Ascending aorta (tissue), 2 donors: ENCODE measurements around the gene NGFR. TPM values are rescaled to one million over a fixed set of nuclear protein-coding genes. Genes with fewer than 3 reads are reported as not detected.
A peak's percentile ranks its signal among the peaks of the same experiment; 100 is the strongest.

Experiments used
- DNase-seq, 2 donors: peaks; one replicate each; pipeline ENCODE4 v3.0.0-alpha.2; 2019; ENCODE audit warnings: low spot score in 2 of 2
- H3K27ac ChIP-seq, 2 donors: fragments of 200-600 bp; sonication (generic); one replicate each; pipeline ENCODE4 v1.5.1; 2016 to 2017; ENCODE audit warnings: mild to moderate bottlenecking in 1 of 2
- H3K27me3 ChIP-seq: fragments of 200-600 bp; sonication (generic); one replicate; pipeline ENCODE4 v1.5.1; 2017
- H3K36me3 ChIP-seq, 2 donors: fragments of 200-600 bp; sonication (generic); one replicate each; pipeline ENCODE4 v1.5.1; 2016
- H3K4me1 ChIP-seq, 2 donors: fragments of 200-600 bp; sonication (generic); one replicate each; pipeline ENCODE4 v1.5.1; 2016 to 2017; ENCODE audit warnings: mild to moderate bottlenecking in 1 of 2
- H3K4me3 ChIP-seq, 2 donors: fragments of 200-600 bp; sonication (generic); one replicate each; pipeline ENCODE4 v1.5.1; 2016 to 2017; ENCODE audit warnings: mild to moderate bottlenecking in 1 of 2
- H3K9me3 ChIP-seq, 2 donors: fragments of 200-600 bp; sonication (generic); one replicate each; pipeline ENCODE4 v1.5.1; 2016
- CTCF ChIP-seq, 3 experiments: fragments of 200-600 bp in 2 of 3; fragments of 450-650 bp in 1 of 3; sonication (generic) in 2 of 3; IDR thresholded peaks; one replicate each; pipeline ENCODE4 v1.5.1; 2016 to 2019; ENCODE audit warnings: antibody characterized with exemption in 3 of 3, mild to moderate bottlenecking in 1 of 3, moderate library complexity in 1 of 3
- intact Hi-C: fragments of 100-400 bp; cut with DNase I; formaldehyde crosslinking; loops from one replicate; pipeline ENCODE4 v1.15.1; 2023
- total RNA-seq: library from RNA; depleted of rRNA; stranded (reverse); fragments of >200 nt; gene quantifications from one replicate; pipeline ENCODE4 v1.1.0, GENCODE V29; 2016

The NGFR gene
- total RNA-seq, 1 donor from 2014 or later = 53.0 TPM

GRCh38 chr17:49523706-49524472 lies 28.8 kb downstream of the NGFR start:
- Histone ChIP-seq H3K4me3 (no peak overlapping the region), H3K4me1 (no peaks in the 10 kb centered on the region), H3K36me3 (no peaks in the 10 kb centered on the region), H3K27me3 (no peaks in the 10 kb centered on the region), H3K27ac (no peak overlapping the region), H3K9me3 (no peaks in the 10 kb centered on the region)
- peak in 1 of 2 donors; percentile 59 for DNase-seq
- no peak for TF ChIP-seq CTCF (IDR thresholded peaks at IDR 0.05)
- intact Hi-C loops = no loop called here

GRCh38 chr17:49524473-49525359 lies 29.6 kb downstream of the NGFR start:
- Histone ChIP-seq H3K36me3 (no peaks in the 10 kb centered on the region), H3K4me1 (no peaks in the 10 kb centered on the region), H3K27ac (no peak overlapping the region), H3K27me3 (no peaks in the 10 kb centered on the region), H3K4me3 (no peak overlapping the region), H3K9me3 (no peaks in the 10 kb centered on the region)
- peak in 1 of 2 donors; percentile 53 for DNase-seq
- intact Hi-C loops = no loop called here
- no peak for TF ChIP-seq CTCF (IDR thresholded peaks at IDR 0.05)

- intact Hi-C loops = no loop called here
- H3K9me3 ChIP-seq = no peaks in the 10 kb centered on the region
- no peaks in the 10 kb centered on the region for H3K27me3 ChIP-seq
- H3K4me1 ChIP-seq = no peaks in the 10 kb centered on the region
- no peak for TF ChIP-seq CTCF (IDR thresholded peaks at IDR 0.05)
- H3K27ac ChIP-seq = no peak overlapping the region
- no peaks in the 10 kb centered on the region for H3K36me3 ChIP-seq
- peak in 1 of 2 donors; percentile 62 for DNase-seq
- H3K4me3 ChIP-seq = no peak overlapping the region
These were observed 31.0 kb downstream of the NGFR start for GRCh38 chr17:49525831-49526741.

DNA sequence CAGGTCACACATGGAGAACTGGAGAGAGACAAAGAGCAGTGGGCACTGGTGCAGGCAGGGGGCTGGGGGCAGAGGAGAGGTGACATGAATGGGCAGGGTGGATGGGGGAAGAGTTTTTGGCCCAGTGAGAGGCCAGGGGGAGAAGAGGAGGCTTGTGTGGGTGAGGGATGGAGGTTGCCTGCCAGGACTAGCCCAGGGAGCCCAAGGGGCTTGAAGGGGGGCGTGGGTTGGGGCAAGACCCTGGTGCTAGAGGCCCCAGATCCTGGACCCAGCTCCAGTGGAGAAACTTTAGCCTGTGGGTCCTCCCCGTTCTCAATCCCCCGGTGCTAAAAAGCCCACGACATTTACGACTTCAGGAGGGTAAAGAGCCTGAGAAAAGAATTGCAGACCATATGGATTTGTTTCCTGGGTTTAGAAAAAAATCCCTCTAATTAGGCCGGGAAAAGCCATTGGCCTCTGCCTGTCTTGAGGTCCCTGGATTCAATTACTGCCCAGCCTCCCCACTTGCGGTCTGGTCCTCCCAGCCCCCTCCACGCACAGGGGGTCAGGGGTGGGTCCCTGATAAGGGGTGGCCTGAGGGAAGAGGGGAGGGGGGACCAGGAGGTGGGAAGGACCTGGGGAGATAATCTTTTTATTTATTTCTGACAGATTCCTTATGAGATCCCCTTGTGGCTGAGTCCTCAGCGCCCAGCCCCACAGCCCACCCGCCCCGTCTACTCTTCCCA lies 33.0 kb downstream of the NGFR start:
- intact Hi-C loops = no loop called here
- no peak overlapping the region for H3K4me3 ChIP-seq
- DNase-seq = peak in 1 of 2 donors; percentile 37
- no peak for TF ChIP-seq CTCF (IDR thresholded peaks at IDR 0.05)
- no peaks in the 10 kb centered on the region for H3K36me3 ChIP-seq
- no peaks in the 10 kb centered on the region for H3K4me1 ChIP-seq
- no peak overlapping the region for H3K27ac ChIP-seq
- H3K9me3 ChIP-seq = no peaks in the 10 kb centered on the region
- H3K27me3 ChIP-seq = no peaks in the 10 kb centered on the region

GRCh38 chr17:49528966-49529365 lies 33.9 kb downstream of the NGFR start:
- DNase-seq = peak in 1 of 2 donors; percentile 31
- Histone ChIP-seq H3K9me3 (no peaks in the 10 kb centered on the region), H3K27ac (no peak overlapping the region), H3K27me3 (no peaks in the 10 kb centered on the region), H3K4me3 (no peak overlapping the region), H3K36me3 (no peaks in the 10 kb centered on the region), H3K4me1 (no peaks in the 10 kb centered on the region)
- intact Hi-C loops = no loop called here
- no peak for TF ChIP-seq CTCF (IDR thresholded peaks at IDR 0.05)
